22Rv1 (cell line): ENCODE data around the gene SEL1L2.

Experiments used
- ZFX ChIP-seq: fragments of 450-650 bp; IDR thresholded peaks from 2 replicates; pipeline ENCODE4 v1.6.1; 2017; ENCODE audit warnings: antibody characterized with exemption, borderline replicate concordance
- TF ChIP-seq, protein P1 (sequence below): fragments of 450-650 bp; IDR thresholded peaks from 2 replicates; pipeline ENCODE4 v1.5.1; 2017; ENCODE audit warnings: mild to moderate bottlenecking

DNA sequence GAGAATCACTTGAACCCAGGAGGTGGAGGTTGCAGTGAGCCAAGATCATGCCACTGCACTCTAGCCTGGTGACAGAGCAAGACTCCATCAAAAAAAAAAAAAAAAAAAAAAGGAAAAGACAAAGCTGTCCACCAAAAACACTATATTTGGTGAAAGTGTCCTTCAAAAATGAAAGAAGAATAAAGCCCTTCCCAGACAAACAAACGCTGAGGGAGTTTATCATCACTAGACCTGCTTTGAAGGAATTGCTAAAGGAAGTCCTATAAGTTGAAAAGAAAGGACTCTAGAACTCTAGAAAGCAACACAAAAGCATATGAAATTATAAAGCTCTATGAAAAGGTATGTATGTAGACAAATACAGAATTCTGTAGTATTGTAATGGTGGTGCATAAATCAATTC lies 98.8 kb downstream of the SEL1L2 start:
- TF ChIP-seq ZFX: no peak
- TF ChIP-seq, protein P1, sequence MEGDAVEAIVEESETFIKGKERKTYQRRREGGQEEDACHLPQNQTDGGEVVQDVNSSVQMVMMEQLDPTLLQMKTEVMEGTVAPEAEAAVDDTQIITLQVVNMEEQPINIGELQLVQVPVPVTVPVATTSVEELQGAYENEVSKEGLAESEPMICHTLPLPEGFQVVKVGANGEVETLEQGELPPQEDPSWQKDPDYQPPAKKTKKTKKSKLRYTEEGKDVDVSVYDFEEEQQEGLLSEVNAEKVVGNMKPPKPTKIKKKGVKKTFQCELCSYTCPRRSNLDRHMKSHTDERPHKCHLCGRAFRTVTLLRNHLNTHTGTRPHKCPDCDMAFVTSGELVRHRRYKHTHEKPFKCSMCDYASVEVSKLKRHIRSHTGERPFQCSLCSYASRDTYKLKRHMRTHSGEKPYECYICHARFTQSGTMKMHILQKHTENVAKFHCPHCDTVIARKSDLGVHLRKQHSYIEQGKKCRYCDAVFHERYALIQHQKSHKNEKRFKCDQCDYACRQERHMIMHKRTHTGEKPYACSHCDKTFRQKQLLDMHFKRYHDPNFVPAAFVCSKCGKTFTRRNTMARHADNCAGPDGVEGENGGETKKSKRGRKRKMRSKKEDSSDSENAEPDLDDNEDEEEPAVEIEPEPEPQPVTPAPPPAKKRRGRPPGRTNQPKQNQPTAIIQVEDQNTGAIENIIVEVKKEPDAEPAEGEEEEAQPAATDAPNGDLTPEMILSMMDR: no peak
